Activated CD4-positive, CD25-positive, alpha-beta regulatory T cell treated with anti-CD3 and anti-CD28 coated beads, Interleukin-2, amount 50 U/mL, for 72 hours (primary cell): ENCODE results near the gene M1AP.

ENCODE experiments used
- DNase-seq: peaks from one replicate; pipeline ENCODE4 v3.0.0; 2021

Gene M1AP

GRCh38 chr2:74542978-74543377 lies 105.2 kb downstream of the M1AP start:
- no peak for DNase-seq

- DNase-seq = no peak
Measured at GRCh38 chr2:74540291-74540690, 107.8 kb downstream of the M1AP start.

- DNase-seq = no peak
Measured at GRCh38 chr2:74538881-74539339, 109.2 kb downstream of the M1AP start.

- DNase-seq = no peak
Measured at GRCh38 chr2:74537140-74537539, 111.0 kb downstream of the M1AP start.

- no peak for DNase-seq
Measured at GRCh38 chr2:74536166-74536950, 111.8 kb downstream of the M1AP start.

- no peak for DNase-seq
Measured at GRCh38 chr2:74535440-74535965, 112.6 kb downstream of the M1AP start.

GRCh38 chr2:74534411-74534810 lies 113.7 kb downstream of the M1AP start:
- no peak for DNase-seq

- no peak for DNase-seq
Measured at GRCh38 chr2:74533464-74533863, 114.7 kb downstream of the M1AP start.

- DNase-seq = no peak
Measured at GRCh38 chr2:74532222-74532621, 115.9 kb downstream of the M1AP start.

GRCh38 chr2:74531666-74532065 lies 116.5 kb downstream of the M1AP start:
- no peak for DNase-seq

GRCh38 chr2:74530239-74531187 lies 117.6 kb downstream of the M1AP start:
- DNase-seq = peak; percentile 63

GRCh38 chr2:74529357-74530238 lies 118.5 kb downstream of the M1AP start, which contains the start of the genes AUP1 and HTRA2:
Gene AUP1 (minus strand): TSS chr2:74529706. CDS start chr2:74529629, 77 bp downstream.
Gene HTRA2 (plus strand): TSS chr2:74529933. CDS start chr2:74530007, 74 bp downstream.
- DNase-seq = peak; percentile 84

- no peak for DNase-seq
Measured at GRCh38 chr2:74528600-74529356, 119.4 kb downstream of the M1AP start.

GRCh38 chr2:74527741-74528140 lies 120.4 kb downstream of the M1AP start:
- no peak for DNase-seq

GRCh38 chr2:74526649-74527230 lies 121.4 kb downstream of the M1AP start:
- no peak for DNase-seq

GRCh38 chr2:74525717-74526648 lies 122.1 kb downstream of the M1AP start, which contains the start of gene DQX1:
Gene DQX1 (minus strand): TSS chr2:74526231. CDS start chr2:74525729, 502 bp downstream.
- no peak for DNase-seq

- DNase-seq = no peak
Measured at GRCh38 chr2:74524955-74525716, 123.0 kb downstream of the M1AP start.

- no peak for DNase-seq
Measured at GRCh38 chr2:74524005-74524404, 124.1 kb downstream of the M1AP start.

GRCh38 chr2:74522516-74522915 lies 125.6 kb downstream of the M1AP start:
- DNase-seq = no peak
